NT2/D1 (cell line): Measurements from ENCODE around the gene AJM1.

Source experiments
- YY1 ChIP-seq: IDR thresholded peaks from 2 replicates; pipeline ENCODE4 v1.6.1; 2011; ENCODE audit not compliant: insufficient read length, insufficient read depth
- ZNF274 ChIP-seq: IDR thresholded peaks from 2 replicates; pipeline ENCODE4 v1.6.1; 2011; ENCODE audit warnings: mild to moderate bottlenecking, low read depth, low read length

DNA sequence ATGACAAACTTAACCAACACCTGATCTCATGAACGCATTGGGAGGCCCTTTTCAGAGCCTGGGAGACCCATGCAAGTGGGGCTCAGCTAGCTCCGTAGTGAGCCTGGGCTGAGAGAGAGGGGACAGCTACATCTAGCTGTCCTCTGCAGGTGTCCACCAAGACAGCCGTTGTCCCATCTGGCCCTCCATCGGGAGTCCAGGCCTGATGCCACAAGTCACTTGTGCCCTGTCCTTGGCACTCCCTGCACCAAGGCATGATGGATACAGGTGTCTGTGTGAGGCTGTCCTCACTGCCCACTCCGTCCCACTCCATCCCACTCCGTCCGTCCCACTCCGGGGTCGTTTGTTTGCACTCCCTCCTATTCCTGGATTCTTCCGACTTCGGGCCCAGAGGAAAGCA, 26.4 kb downstream of the AJM1 start:
- no peak for TF ChIP-seq YY1
- no peak for TF ChIP-seq ZNF274
